GM19023 (cell line): ENCODE results near the gene TMEM176B.

Source experiments
- ATAC-seq: cut with Tn5 transposase; IDR thresholded peaks from one replicate; pipeline ENCODE4 v1.9.1; 2021; ENCODE audit warnings: mild to moderate bottlenecking, moderate library complexity; ENCODE audit not compliant: unreplicated experiment

TMEM176B gene

GRCh38 chr7:150799741-150800580 lies at the start of gene TMEM176B:
Gene TMEM176B (minus strand): TSS chr7:150800364. CDS start chr7:150796569, 3,795 bp downstream.
- ATAC-seq: no peak

GRCh38 chr7:150849204-150849775 lies 49.1 kb upstream of the TMEM176B start:
- ATAC-seq: no peak

GRCh38 chr7:150848561-150849115 lies 48.5 kb upstream of the TMEM176B start:
- no peak for ATAC-seq

- no peak for ATAC-seq
These were observed 47.9 kb upstream of the TMEM176B start for GRCh38 chr7:150848111-150848510.

GRCh38 chr7:150847536-150847935 lies 47.4 kb upstream of the TMEM176B start:
- ATAC-seq: no peak

DNA sequence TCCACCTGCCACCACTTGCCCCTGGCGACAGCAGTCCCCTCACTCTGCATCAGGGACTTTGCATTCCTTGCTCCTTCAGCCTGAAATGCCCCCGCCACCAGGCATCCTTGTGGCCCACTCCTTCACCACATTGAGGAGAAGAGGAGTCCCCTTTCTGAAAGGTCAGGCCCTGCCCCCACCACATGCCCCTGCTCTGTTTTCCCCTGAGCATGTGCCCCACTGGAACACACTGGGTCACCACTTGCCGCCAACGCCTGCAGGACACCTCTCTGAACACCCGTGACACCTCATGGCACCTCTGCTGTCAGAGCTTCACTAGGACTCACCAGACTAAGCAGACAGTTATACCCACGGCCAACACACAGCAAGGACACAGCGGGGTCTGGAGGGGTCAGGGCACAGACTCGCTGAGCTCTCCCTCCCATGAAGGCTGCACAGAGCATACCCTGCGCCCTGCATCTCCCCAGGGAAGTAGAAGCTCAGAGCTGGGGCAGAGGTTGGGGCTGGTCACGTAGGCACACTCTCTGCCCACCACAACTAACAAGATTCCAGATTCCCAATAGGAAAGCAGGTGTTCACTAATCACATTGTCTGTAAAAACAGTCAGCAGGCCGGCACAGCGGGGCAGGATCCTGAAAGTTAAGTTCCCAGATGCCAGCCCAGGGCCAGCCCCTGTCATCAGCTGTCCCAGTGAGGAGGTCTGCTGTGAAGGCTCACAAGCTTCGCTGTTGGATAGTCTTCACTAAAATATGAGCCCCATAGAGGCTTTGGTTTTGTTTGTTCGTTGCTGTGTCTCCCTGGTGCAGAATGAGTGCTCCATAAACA lies 46.3 kb upstream of the TMEM176B start:
- ATAC-seq: no peak

GRCh38 chr7:150845421-150845861 lies 45.3 kb upstream of the TMEM176B start:
- ATAC-seq: no peak

DNA sequence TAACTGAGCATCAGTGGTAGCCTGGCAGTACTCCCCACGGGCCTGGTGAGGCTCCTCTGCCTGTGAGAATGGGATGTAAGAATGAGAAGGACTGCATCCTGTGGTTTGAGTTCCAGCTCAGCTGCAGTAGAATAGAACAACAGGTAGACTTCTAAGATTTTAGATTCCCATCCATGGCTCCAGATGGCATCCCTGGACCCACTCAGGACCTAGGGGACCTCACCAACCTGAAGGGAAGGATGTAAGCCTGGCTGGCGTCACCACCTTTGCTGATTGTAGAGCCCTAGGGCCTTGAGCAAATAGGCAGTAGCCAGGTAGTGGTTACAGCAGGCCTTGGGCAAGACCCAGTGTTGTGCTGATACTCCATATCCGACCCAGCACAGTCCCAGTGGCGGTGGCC lies 42.6 kb upstream of the TMEM176B start:
- no peak for ATAC-seq

- no peak for ATAC-seq
These were observed 41.9 kb upstream of the TMEM176B start for GRCh38 chr7:150842018-150842417.

DNA sequence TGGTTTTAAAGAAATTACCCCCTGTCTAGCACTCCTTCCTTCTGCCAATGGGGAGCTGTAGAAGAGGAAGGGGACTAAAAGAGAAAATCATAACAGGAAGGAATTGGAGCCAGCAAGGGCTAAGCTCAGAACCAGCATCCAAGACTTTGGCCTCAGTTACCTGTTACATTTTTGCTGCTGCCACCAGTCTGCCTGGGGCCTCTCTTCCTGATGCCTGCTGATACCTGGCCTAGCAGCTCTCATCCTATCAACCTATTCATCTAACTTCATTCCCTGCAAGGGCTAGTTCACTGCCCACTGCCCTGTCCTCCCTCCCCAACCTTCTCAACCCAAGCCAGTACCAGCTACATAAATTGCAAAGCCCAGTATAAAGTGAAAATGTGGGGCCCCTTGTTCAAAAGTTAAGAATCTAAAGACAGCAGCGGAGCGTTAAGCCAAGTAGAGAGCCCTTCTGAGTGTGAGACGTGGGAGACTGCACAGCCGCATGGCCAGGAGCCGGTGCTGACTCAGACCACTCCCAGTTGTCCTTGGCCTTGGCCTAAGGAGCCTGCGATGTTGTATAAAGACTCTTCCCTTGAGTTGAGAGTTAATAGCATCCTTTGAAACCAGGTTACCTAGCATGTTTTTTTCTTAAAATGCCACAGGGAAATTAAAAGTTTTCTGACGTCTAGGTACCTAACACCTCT lies 38.9 kb upstream of the TMEM176B start:
- ATAC-seq: no peak

- ATAC-seq: no peak
These were observed 35.6 kb upstream of the TMEM176B start for GRCh38 chr7:150835702-150836280.

- ATAC-seq: no peak
These were observed 34.9 kb upstream of the TMEM176B start for GRCh38 chr7:150835019-150835418.

DNA sequence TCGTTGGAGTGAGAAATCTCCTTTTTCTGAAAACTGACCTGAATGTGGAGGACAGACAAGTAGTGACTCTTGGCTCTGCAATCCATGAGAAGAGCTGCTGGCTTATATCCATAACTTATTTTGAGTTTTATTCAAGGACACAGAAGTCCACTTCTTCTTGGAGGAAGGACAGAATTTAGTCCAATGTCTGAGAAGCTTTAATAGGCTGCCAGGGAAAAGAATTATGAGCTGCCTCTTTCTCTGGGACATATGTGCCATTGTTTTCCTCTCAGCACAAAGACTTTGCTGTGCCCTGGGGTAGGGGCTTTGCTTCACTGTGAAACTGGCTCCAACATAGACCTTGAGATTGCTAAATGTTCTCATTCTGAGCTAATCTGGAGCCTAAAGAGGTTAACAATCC lies 31.7 kb upstream of the TMEM176B start:
- no peak for ATAC-seq

DNA sequence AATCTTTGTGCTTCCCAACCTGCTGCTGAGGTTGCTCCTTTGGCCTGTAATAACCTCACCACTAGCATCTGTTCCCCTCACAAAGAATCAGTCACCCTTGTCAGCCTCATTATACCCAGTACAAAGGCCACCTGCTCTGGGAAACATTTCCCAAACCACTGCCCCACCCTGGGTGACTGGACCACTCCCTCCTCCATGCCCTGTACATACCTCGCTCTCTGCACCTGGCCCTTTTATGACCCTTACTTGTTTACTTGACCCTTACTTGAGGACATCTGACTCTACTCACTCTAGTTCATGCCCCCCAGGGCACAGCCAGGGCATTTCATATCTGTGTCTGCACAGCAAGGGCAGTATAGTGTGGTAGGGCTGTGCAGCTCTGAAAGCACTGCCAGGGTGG lies 30.8 kb upstream of the TMEM176B start:
- ATAC-seq: no peak

DNA sequence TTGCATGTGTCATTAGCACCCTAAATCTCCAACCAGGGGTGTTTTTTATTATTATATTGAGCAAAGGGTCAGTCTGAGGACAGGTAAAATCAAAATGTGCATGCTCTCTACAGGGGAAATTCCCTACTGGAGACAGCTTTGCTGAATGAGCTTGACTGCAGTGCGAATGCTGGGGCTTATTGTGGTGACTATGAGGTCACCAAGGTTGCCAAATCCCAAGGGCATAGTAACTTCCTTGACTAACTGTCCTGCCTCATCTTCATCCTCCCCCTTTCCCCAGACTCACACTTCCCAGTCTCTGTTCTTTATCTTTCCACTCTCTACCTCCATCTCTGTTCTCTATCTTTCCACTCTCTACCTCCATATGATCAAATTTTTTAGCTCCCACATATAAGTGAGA lies 29.3 kb upstream of the TMEM176B start:
- no peak for ATAC-seq

GRCh38 chr7:150828384-150828783 lies 28.2 kb upstream of the TMEM176B start:
- ATAC-seq: no peak

GRCh38 chr7:150826061-150826849 lies 26.1 kb upstream of the TMEM176B start:
- ATAC-seq: no peak

GRCh38 chr7:150824379-150825177 lies 24.4 kb upstream of the TMEM176B start:
- ATAC-seq: no peak
